HepG2 (cell line): ENCODE results near the gene TFG. TPM values are rescaled to one million over a fixed set of nuclear protein-coding genes. Genes with fewer than 3 reads are reported as not detected.

Experiments used
- ARID2 ChIP-seq: sonication (generic); formaldehyde crosslinking; IDR thresholded peaks from 2 replicates; pipeline ENCODE4 v1.8.1; 2022; ENCODE audit warnings: mild to moderate bottlenecking, missing genetic modification reagents, borderline replicate concordance
- CBFB ChIP-seq: sonication (generic); formaldehyde crosslinking; IDR thresholded peaks from 2 replicates; pipeline ENCODE4 v1.4.0; 2020; ENCODE audit warnings: missing genetic modification reagents
- CREM ChIP-seq, 2 experiments: sonication (generic) in 1 of 2; formaldehyde crosslinking in 1 of 2; IDR thresholded peaks; 2 replicates each; pipeline versions ENCODE4 v1.4.0 to v1.6.1; 2016 to 2020; ENCODE audit warnings: antibody characterized with exemption in 1 of 2, mild to moderate bottlenecking in 1 of 2, missing genetic modification reagents in 1 of 2
- DRAP1 ChIP-seq: IDR thresholded peaks from 2 replicates; pipeline ENCODE4 v1.6.1; 2016; ENCODE audit warnings: missing genetic modification reagents, missing compliant biosample characterization
- FLYWCH1 ChIP-seq: sonication (generic); formaldehyde crosslinking; IDR thresholded peaks from 2 replicates; pipeline ENCODE4 v1.8.1; 2023; ENCODE audit warnings: mild to moderate bottlenecking, missing genetic modification reagents
- FOSL1 ChIP-seq: sonication (generic); formaldehyde crosslinking; IDR thresholded peaks from 2 replicates; pipeline ENCODE4 v1.9.0; 2021; ENCODE audit warnings: missing genetic modification reagents, borderline replicate concordance
- FOXJ3 ChIP-seq: sonication (generic); formaldehyde crosslinking; IDR thresholded peaks from 2 replicates; pipeline ENCODE4 v1.4.0; 2020; ENCODE audit warnings: missing genetic modification reagents, mild to moderate bottlenecking, borderline replicate concordance
- HBP1 ChIP-seq: IDR thresholded peaks from 2 replicates; pipeline ENCODE4 v1.6.1; 2016; ENCODE audit warnings: low read depth, control low read depth
- HCFC1 ChIP-seq: fragments of 150-350 bp; IDR thresholded peaks from 2 replicates; pipeline ENCODE4 v1.6.1; 2014; ENCODE audit warnings: low read depth, low read length
- HNRNPH1 ChIP-seq: fragments of 200-400 bp; formaldehyde crosslinking; optimal IDR thresholded peaks from 2 replicates; pipeline ENCODE3; 2017; ENCODE audit warnings: mild to moderate bottlenecking, low read depth, low read length
- KDM1A ChIP-seq: IDR thresholded peaks from 2 replicates; pipeline ENCODE4 v1.6.1; 2016; ENCODE audit warnings: missing compliant biosample characterization
- KLF6 ChIP-seq: IDR thresholded peaks from 2 replicates; pipeline ENCODE4 v1.8.0; 2016; ENCODE audit warnings: missing biosample characterization, missing genetic modification reagents
- NCOA5 ChIP-seq: sonication (generic); formaldehyde crosslinking; IDR thresholded peaks from 2 replicates; pipeline ENCODE4 v1.4.0; 2020; ENCODE audit warnings: missing genetic modification reagents
- PREB ChIP-seq: sonication (generic); formaldehyde crosslinking; IDR thresholded peaks from 2 replicates; pipeline ENCODE4 v1.4.0; 2020; ENCODE audit warnings: missing genetic modification reagents
- RORA ChIP-seq: sonication (generic); formaldehyde crosslinking; IDR thresholded peaks from 2 replicates; pipeline ENCODE4 v1.5.0; 2020; ENCODE audit warnings: mild to moderate bottlenecking, missing genetic modification reagents, moderate library complexity
- SMARCE1 ChIP-seq: fragments of 450-650 bp; IDR thresholded peaks from 2 replicates; pipeline ENCODE4 v1.6.1; 2017; ENCODE audit warnings: borderline replicate concordance
- ZBTB42 ChIP-seq: sonication (generic); formaldehyde crosslinking; IDR thresholded peaks from 2 replicates; pipeline ENCODE4 v1.5.0; 2020; ENCODE audit warnings: mild to moderate bottlenecking, missing genetic modification reagents
- ZBTB43 ChIP-seq: sonication (generic); formaldehyde crosslinking; conservative IDR thresholded peaks from 2 replicates; pipeline ENCODE4 v1.4.0; 2020; ENCODE audit warnings: missing genetic modification reagents
- ZC3H13 ChIP-seq: sonication (generic); formaldehyde crosslinking; IDR thresholded peaks from 2 replicates; pipeline ENCODE4 v1.8.1; 2023; ENCODE audit warnings: mild to moderate bottlenecking, missing genetic modification reagents, moderate library complexity
- ZNF138 ChIP-seq: sonication (generic); formaldehyde crosslinking; IDR thresholded peaks from 2 replicates; pipeline ENCODE4 v1.5.0; 2020; ENCODE audit warnings: mild to moderate bottlenecking, low read depth, missing genetic modification reagents
- ZNF160 ChIP-seq: sonication (generic); formaldehyde crosslinking; IDR thresholded peaks from 2 replicates; pipeline ENCODE4 v1.8.0; 2022; ENCODE audit warnings: mild to moderate bottlenecking, inconsistent platforms, missing genetic modification reagents
- ZNF367 ChIP-seq: sonication (generic); formaldehyde crosslinking; IDR thresholded peaks from 2 replicates; pipeline ENCODE4 v1.4.0; 2020; ENCODE audit warnings: missing genetic modification reagents, borderline replicate concordance
- ZNF431 ChIP-seq: sonication (generic); formaldehyde crosslinking; IDR thresholded peaks from 2 replicates; pipeline ENCODE4 v1.9.0; 2022; ENCODE audit warnings: missing genetic modification reagents, low read depth, mild to moderate bottlenecking, borderline replicate concordance
- ZNF547 ChIP-seq: sonication (generic); formaldehyde crosslinking; IDR thresholded peaks from 2 replicates; pipeline ENCODE4 v1.5.1; 2020; ENCODE audit warnings: mild to moderate bottlenecking, missing genetic modification reagents
- ZNF598 ChIP-seq: sonication (generic); formaldehyde crosslinking; IDR thresholded peaks from 2 replicates; pipeline ENCODE4 v1.5.1; 2020; ENCODE audit warnings: mild to moderate bottlenecking, missing genetic modification reagents, borderline replicate concordance
- ZNF713 ChIP-seq: sonication (generic); formaldehyde crosslinking; IDR thresholded peaks from 2 replicates; pipeline ENCODE4 v1.4.0; 2020; ENCODE audit warnings: mild to moderate bottlenecking, missing genetic modification reagents
- ZNF737 ChIP-seq: sonication (generic); formaldehyde crosslinking; IDR thresholded peaks from 2 replicates; pipeline ENCODE4 v1.5.0; 2020; ENCODE audit warnings: missing genetic modification reagents, mild to moderate bottlenecking, borderline replicate concordance
- polyA plus RNA-seq, 8 experiments: library from polyadenylated mRNA; depleted of rRNA in 3 of 8; stranded (reverse) in 7 of 8; unstranded in 1 of 8; fragments of >200 nt; fragmentation: Illumina TruSeq in 4 of 8; extraction: Trizol in 4 of 8; gene quantifications; 2 replicates each; pipeline versions ENCODE4 v1.2.1 to v1.2.3, GENCODE V29; 2011 to 2016; ENCODE audit warnings: low read depth in 4 of 8, missing spikeins in 1 of 8, mixed read lengths in 1 of 8; ENCODE audit not compliant: insufficient read depth in 1 of 8
- total RNA-seq, 5 experiments: library from RNA; depleted of rRNA; stranded (reverse); fragments of >200 nt; fragmentation: Illumina TruSeq; extraction: Trizol; gene quantifications; 2 replicates each; pipeline ENCODE4 v1.2.3, GENCODE V29; 2016; ENCODE audit warnings: low read depth in 1 of 5

The TFG gene
- total and polyA plus RNA-seq, 2 of the 13 experiments (the other 11 are each of a cell fraction or from before 2014, with no cell fraction given) = 53.6 to 71.7 TPM

- no peak for TF ChIP-seq HNRNPH1
- TF ChIP-seq ZNF160 (CRISPR knock-in tag) = peak; percentile 83
- peak; percentile 31; the same call in 1 of the 2 replicates for TF ChIP-seq ZNF547 (CRISPR knock-in tag)
- 0 out of 2 replicates have a peak, but pooled peaks have one; percentile 71 for TF ChIP-seq ZNF431 (CRISPR knock-in tag)
- TF ChIP-seq CREM (IDR thresholded peaks at IDR 0.05) = peak; percentile 87
- TF ChIP-seq CREM (CRISPR knock-in tag; IDR thresholded peaks at IDR 0.05) = no peak
- no peak; the same call in 1 of the 2 replicates for TF ChIP-seq ZBTB43 (CRISPR knock-in tag)
- TF ChIP-seq ZNF737 (CRISPR knock-in tag) = no peak
- TF ChIP-seq KDM1A = no peak
- no peak for TF ChIP-seq ARID2 (CRISPR knock-in tag)
- 0 out of 2 replicates have a peak, but pooled peaks have one; percentile 12 for TF ChIP-seq CBFB (CRISPR knock-in tag)
- TF ChIP-seq KLF6 (CRISPR knock-in tag) = peak; percentile 64; the same call in 1 of the 2 replicates
- no peak for TF ChIP-seq RORA (CRISPR knock-in tag)
- no peak for TF ChIP-seq FOSL1 (CRISPR knock-in tag)
- TF ChIP-seq HCFC1 = no peak
- no peak for TF ChIP-seq ZNF367 (CRISPR knock-in tag)
- peak; percentile 82; the same call in 1 of the 2 replicates for TF ChIP-seq ZBTB42
- peak; percentile 41; the same call in 1 of the 2 replicates for TF ChIP-seq ZNF138 (CRISPR knock-in tag)
- TF ChIP-seq NCOA5 = no peak
- peak; percentile 36; the same call in 1 of the 2 replicates for TF ChIP-seq ZNF598 (CRISPR knock-in tag)
- TF ChIP-seq ZC3H13 (CRISPR knock-in tag) = no peak; the same call in 1 of the 2 replicates
- no peak for TF ChIP-seq SMARCE1
- no peak for TF ChIP-seq PREB (CRISPR knock-in tag)
- TF ChIP-seq DRAP1 (CRISPR knock-in tag) = peak; percentile 92
- TF ChIP-seq ZNF713 = no peak
- TF ChIP-seq HBP1 (CRISPR knock-in tag) = peak; percentile 59
- TF ChIP-seq FLYWCH1 (CRISPR knock-in tag) = no peak
- no peak for TF ChIP-seq FOXJ3 (CRISPR knock-in tag)
Observed at GRCh38 chr3:100708989-100709841, at the start of gene TFG (continued).
